PC-3 (cell line): ENCODE measurements around the gene RNF217. TPM values are rescaled to one million over a fixed set of nuclear protein-coding genes. Genes with fewer than 3 reads are reported as not detected.

Experiments
- ATAC-seq: fragments of 200-7000 bp; cut with Tn5 transposase; 2 replicates; pipeline ENCODE4 v1.9.1; 2020; ENCODE audit warnings: mild to moderate bottlenecking, moderate library complexity
- BruUV-seq: library from RNA; stranded (reverse); fragments of 400-500 nt; replicated peaks from 2 replicates; lab custom pipeline; 2021; lab: Mats Ljungman, UMichigan
- CTCF ChIA-PET: fragments of 300-600 bp; sonication (Branson Sonifier 250); formaldehyde crosslinking; loops from one replicate; lab custom pipeline; 2022; ENCODE audit warnings: antibody characterized with exemption; lab: Charles Lee
- POLR2A ChIA-PET: fragments of 300-600 bp; sonication (Branson Sonifier 250); formaldehyde crosslinking; loops from one replicate; lab custom pipeline; 2022; ENCODE audit warnings: antibody characterized with exemption; ENCODE audit not compliant: unreplicated experiment; lab: Charles Lee
- DNase-seq: peaks from one replicate; pipeline ENCODE4 v3.0.0-alpha.2; 2015
- H2AFZ ChIP-seq: fragments of 300-600 bp; sonication (generic); 2 replicates; pipeline ENCODE4 v1.6.0; 2016; ENCODE audit warnings: antibody characterized with exemption, low read length
- H3F3A ChIP-seq: fragments of 300-600 bp; sonication (generic); one replicate; pipeline ENCODE4 v1.6.0; 2017; ENCODE audit warnings: antibody characterized with exemption, low read length, control low read depth, mild to moderate bottlenecking; ENCODE audit not compliant: unreplicated experiment
- H3K27ac ChIP-seq: fragments of 300-600 bp; sonication (generic); 2 replicates; pipeline ENCODE4 v1.5.1; 2016; ENCODE audit warnings: mild to moderate bottlenecking, low read length
- H3K27me3 ChIP-seq: fragments of 300-600 bp; sonication (generic); 2 replicates; pipeline ENCODE4 v1.6.1; 2016; ENCODE audit warnings: low read length, mixed read lengths
- H3K36me3 ChIP-seq: fragments of 300-600 bp; sonication (generic); 2 replicates; pipeline ENCODE4 v1.6.1; 2016; ENCODE audit warnings: low read depth, mixed run types, low read length, mixed read lengths
- H3K4me1 ChIP-seq: fragments of 300-600 bp; sonication (generic); 2 replicates; pipeline ENCODE4 v1.5.1; 2016; ENCODE audit warnings: low read length; ENCODE audit not compliant: insufficient read depth
- H3K4me2 ChIP-seq: fragments of 300-600 bp; sonication (generic); 2 replicates; pipeline ENCODE4 v1.6.0; 2016; ENCODE audit warnings: low read length
- H3K4me3 ChIP-seq: fragments of 300-600 bp; sonication (generic); 2 replicates; pipeline ENCODE4 v1.5.1; 2016; ENCODE audit warnings: mild to moderate bottlenecking, low read length, mixed read lengths
- H3K79me2 ChIP-seq: fragments of 300-600 bp; sonication (generic); 2 replicates; pipeline ENCODE4 v1.6.1; 2017; ENCODE audit warnings: low read length, mixed read lengths
- H3K9ac ChIP-seq: fragments of 300-600 bp; sonication (generic); 2 replicates; pipeline ENCODE4 v1.6.0; 2016; ENCODE audit warnings: mild to moderate bottlenecking, low read length
- H3K9me2 ChIP-seq: fragments of 300-600 bp; sonication (generic); replicated peaks from 2 replicates; pipeline ENCODE4 v1.6.1; 2016; ENCODE audit warnings: mixed run types, low read length, mixed read lengths
- H3K9me3 ChIP-seq: fragments of 300-600 bp; sonication (generic); 2 replicates; pipeline ENCODE4 v1.6.1; 2016; ENCODE audit warnings: low read length, mixed read lengths
- H4K20me1 ChIP-seq: fragments of 300-600 bp; sonication (generic); 2 replicates; pipeline ENCODE4 v1.6.1; 2016; ENCODE audit warnings: low read length, mixed read lengths
- CTCF ChIP-seq: fragments of 300-600 bp; sonication (generic); conservative IDR thresholded peaks from 2 replicates; pipeline ENCODE4 v1.5.1; 2017; ENCODE audit warnings: antibody characterized with exemption, low read depth, mild to moderate bottlenecking, low read length
- EZH2 ChIP-seq: fragments of 300-600 bp; sonication (generic); IDR thresholded peaks from one replicate; pipeline ENCODE4 v1.6.1; 2017; ENCODE audit warnings: antibody characterized with exemption, mild to moderate bottlenecking, low read length; ENCODE audit not compliant: unreplicated experiment
- EZH2phosphoT487 ChIP-seq: fragments of 300-600 bp; sonication (generic); IDR thresholded peaks from 2 replicates; pipeline ENCODE4 v1.6.1; 2018; ENCODE audit warnings: mild to moderate bottlenecking, antibody characterized with exemption, low read length, borderline replicate concordance
- intact Hi-C: fragments of 100-400 bp; cut with micrococcal nuclease; formaldehyde crosslinking; loops from 2 replicates; pipeline ENCODE4 v1.9.0; 2023
- total RNA-seq: library from RNA; depleted of rRNA; stranded (reverse); fragments of >200 nt; gene quantifications from 2 replicates; pipeline ENCODE4 v1.2.3, GENCODE V29; 2014

RNF217 gene
- total RNA-seq, 1 experiment from 2014 or later, result 7.7 TPM

GRCh38 chr6:124941259-124941658 is 21.0 kb upstream of the RNF217 start:
- ChIA-PET CTCF (no interaction called here), POLR2A (no interaction called here)
- H4K20me1 ChIP-seq, result no peaks in the 10 kb centered on the region
- no peaks in the 10 kb centered on the region for H3K9me3 ChIP-seq
- H3K79me2 ChIP-seq, result no peaks in the 10 kb centered on the region
- H3K9ac ChIP-seq, result no peak overlapping the region
- BruUV-seq, result no TSS peak
- no peak overlapping the region for H2AFZ ChIP-seq
- no peak for DNase-seq
- H3K4me2 ChIP-seq, result no peak overlapping the region
- H3K4me3 ChIP-seq, result no peak overlapping the region
- no peaks in the 10 kb centered on the region for H3K9me2 ChIP-seq
- TF ChIP-seq EZH2 (no peak), EZH2phosphoT487 (no peak), CTCF (no peak)
- H3K27me3 ChIP-seq, result no peaks in the 10 kb centered on the region
- intact Hi-C loops, result no loop called here
- H3K4me1 ChIP-seq, result no peaks in the 10 kb centered on the region
- no peak for ATAC-seq
- no peaks in the 10 kb centered on the region for H3K36me3 ChIP-seq
- no peaks in the 10 kb centered on the region for H3F3A ChIP-seq
- no peak overlapping the region for H3K27ac ChIP-seq

GRCh38 chr6:124943658-124944057 is 18.6 kb upstream of the RNF217 start:
- Histone ChIP-seq H3K27me3 (no peaks in the 10 kb centered on the region), H3K79me2 (no peaks in the 10 kb centered on the region), H3K9me2 (no peaks in the 10 kb centered on the region), H3K9me3 (no peaks in the 10 kb centered on the region), H3F3A (no peaks in the 10 kb centered on the region), H4K20me1 (no peaks in the 10 kb centered on the region), H3K27ac (no peak overlapping the region), H3K4me3 (no peak overlapping the region), H2AFZ (no peak overlapping the region), H3K4me2 (no peak overlapping the region), H3K36me3 (no peaks in the 10 kb centered on the region), H3K4me1 (peaks cover 15% of the 10 kb centered on the region), H3K9ac (no peak overlapping the region)
- BruUV-seq, result no TSS peak
- TF ChIP-seq EZH2phosphoT487 (no peak), EZH2 (no peak), CTCF (no peak)
- no peak for ATAC-seq
- CTCF ChIA-PET, result no interaction called here
- no peak for DNase-seq
- POLR2A ChIA-PET, result no interaction called here
- intact Hi-C loops, result no loop called here

GRCh38 chr6:124947971-124948451 is 14.2 kb upstream of the RNF217 start:
- Histone ChIP-seq H3K9me2 (no peaks in the 10 kb centered on the region), H3K4me1 (peaks cover 16% of the 10 kb centered on the region), H3K9me3 (no peaks in the 10 kb centered on the region), H4K20me1 (no peaks in the 10 kb centered on the region), H3K27me3 (no peaks in the 10 kb centered on the region), H3K79me2 (no peaks in the 10 kb centered on the region), H3K27ac (peak overlapping the region; percentile 51), H3F3A (no peaks in the 10 kb centered on the region), H3K9ac (no peak overlapping the region), H3K4me2 (peak overlapping the region; percentile 38), H3K36me3 (no peaks in the 10 kb centered on the region), H2AFZ (no peak overlapping the region), H3K4me3 (no peak overlapping the region)
- CTCF ChIA-PET, result no interaction called here
- DNase-seq (peak; percentile 58), ATAC-seq (peak; percentile 56)
- POLR2A ChIA-PET, result no interaction called here
- intact Hi-C loops, result no loop called here
- no TSS peak for BruUV-seq
- no peak for TF ChIP-seq EZH2phosphoT487
- TF ChIP-seq EZH2, result no peak
- TF ChIP-seq CTCF, result no peak
